HepG2 (cell line): Measurements from ENCODE around the gene HEPHL1. TPM values are rescaled to one million over a fixed set of nuclear protein-coding genes. Genes with fewer than 3 reads are reported as not detected.
A peak's percentile ranks its signal among the peaks of the same experiment; 100 is the strongest.

ENCODE experiments used
- ATM ChIP-seq: fragments of 450-650 bp; IDR thresholded peaks from 2 replicates; pipeline ENCODE4 v1.7.1; 2017; ENCODE audit warnings: mild to moderate bottlenecking, borderline replicate concordance
- HNRNPLL ChIP-seq: fragments of 200-400 bp; formaldehyde crosslinking; IDR thresholded peaks from 2 replicates; pipeline ENCODE4 v1.6.1; 2017; ENCODE audit warnings: mild to moderate bottlenecking, low read depth, low read length; ENCODE audit not compliant: poor library complexity, severe bottlenecking
- ISL2 ChIP-seq: sonication (generic); formaldehyde crosslinking; IDR thresholded peaks from 2 replicates; pipeline ENCODE4 v1.5.0; 2020; ENCODE audit warnings: missing genetic modification reagents
- MTF2 ChIP-seq: sonication (generic); formaldehyde crosslinking; IDR thresholded peaks from 2 replicates; pipeline ENCODE4 v1.5.0; 2020; ENCODE audit warnings: missing genetic modification reagents, borderline replicate concordance
- PAF1 ChIP-seq: IDR thresholded peaks from 2 replicates; pipeline ENCODE4 v1.6.1; 2016; ENCODE audit warnings: missing genetic modification reagents, missing compliant biosample characterization
- RELA ChIP-seq: sonication (generic); formaldehyde crosslinking; IDR thresholded peaks from 2 replicates; pipeline ENCODE4 v1.4.0; 2020; ENCODE audit warnings: missing genetic modification reagents
- RORA ChIP-seq: sonication (generic); formaldehyde crosslinking; IDR thresholded peaks from 2 replicates; pipeline ENCODE4 v1.5.0; 2020; ENCODE audit warnings: mild to moderate bottlenecking, missing genetic modification reagents, moderate library complexity
- SNRNP70 ChIP-seq: fragments of 200-400 bp; formaldehyde crosslinking; IDR thresholded peaks from 2 replicates; pipeline ENCODE4 v1.6.1; 2017; ENCODE audit warnings: mild to moderate bottlenecking, low read depth, low read length, moderate library complexity
- ZBTB2 ChIP-seq: sonication (generic); formaldehyde crosslinking; IDR thresholded peaks from 2 replicates; pipeline ENCODE4 v1.8.0; 2022; ENCODE audit warnings: low read depth, missing genetic modification reagents
- ZFYVE20 ChIP-seq: sonication (generic); formaldehyde crosslinking; IDR thresholded peaks from 2 replicates; pipeline ENCODE4 v1.8.0; 2023; ENCODE audit warnings: low read depth, mild to moderate bottlenecking, moderate library complexity, missing genetic modification reagents, borderline replicate concordance
- ZNF18 ChIP-seq: sonication (generic); formaldehyde crosslinking; IDR thresholded peaks from 2 replicates; pipeline ENCODE4 v1.8.0; 2022; ENCODE audit warnings: mild to moderate bottlenecking, missing genetic modification reagents; ENCODE audit not compliant: insufficient replicate concordance
- ZNF280B ChIP-seq: sonication (generic); formaldehyde crosslinking; IDR thresholded peaks from 2 replicates; pipeline ENCODE4 v1.5.0; 2020; ENCODE audit warnings: missing genetic modification reagents, mild to moderate bottlenecking, borderline replicate concordance
- ZNF703 ChIP-seq: sonication (generic); formaldehyde crosslinking; IDR thresholded peaks from 2 replicates; pipeline ENCODE4 v1.5.1; 2020; ENCODE audit warnings: missing genetic modification reagents, mild to moderate bottlenecking, moderate library complexity, borderline replicate concordance
- ZNF75D ChIP-seq: sonication (generic); formaldehyde crosslinking; IDR thresholded peaks from 2 replicates; pipeline ENCODE4 v1.8.1; 2023; ENCODE audit warnings: missing genetic modification reagents, mild to moderate bottlenecking, borderline replicate concordance
- ZNF83 ChIP-seq: sonication (generic); formaldehyde crosslinking; IDR thresholded peaks from 2 replicates; pipeline ENCODE4 v1.4.0; 2020; ENCODE audit warnings: missing genetic modification reagents, mild to moderate bottlenecking, borderline replicate concordance
- polyA plus RNA-seq, 8 experiments: library from polyadenylated mRNA; depleted of rRNA in 3 of 8; stranded (reverse) in 7 of 8; unstranded in 1 of 8; fragments of >200 nt; fragmentation: Illumina TruSeq in 4 of 8; extraction: Trizol in 4 of 8; gene quantifications; 2 replicates each; pipeline versions ENCODE4 v1.2.1 to v1.2.3, GENCODE V29; 2011 to 2016; ENCODE audit warnings: low read depth in 4 of 8, missing spikeins in 1 of 8, mixed read lengths in 1 of 8; ENCODE audit not compliant: insufficient read depth in 1 of 8
- total RNA-seq, 5 experiments: library from RNA; depleted of rRNA; stranded (reverse); fragments of >200 nt; fragmentation: Illumina TruSeq; extraction: Trizol; gene quantifications; 2 replicates each; pipeline ENCODE4 v1.2.3, GENCODE V29; 2016; ENCODE audit warnings: low read depth in 1 of 5
- TF ChIP-seq, protein P1 (sequence below): sonication (generic); formaldehyde crosslinking; IDR thresholded peaks from 2 replicates; pipeline ENCODE4 v1.8.1; 2022; ENCODE audit warnings: low read depth, mild to moderate bottlenecking, missing genetic modification reagents
- TF ChIP-seq, protein P2 (sequence below): sonication (generic); formaldehyde crosslinking; IDR thresholded peaks from 2 replicates; pipeline ENCODE4 v1.5.0; 2020; ENCODE audit warnings: missing genetic modification reagents, mild to moderate bottlenecking, borderline replicate concordance
- TF ChIP-seq, protein P3 (sequence below): sonication (generic); formaldehyde crosslinking; IDR thresholded peaks from 2 replicates; pipeline ENCODE4 v1.9.0; 2021; ENCODE audit warnings: missing genetic modification reagents, borderline replicate concordance

The HEPHL1 gene
- total and polyA plus RNA-seq, 2 of the 13 experiments (the other 11 are each of a cell fraction or from before 2014, with no cell fraction given) = 0.04 to 0.05 TPM

DNA sequence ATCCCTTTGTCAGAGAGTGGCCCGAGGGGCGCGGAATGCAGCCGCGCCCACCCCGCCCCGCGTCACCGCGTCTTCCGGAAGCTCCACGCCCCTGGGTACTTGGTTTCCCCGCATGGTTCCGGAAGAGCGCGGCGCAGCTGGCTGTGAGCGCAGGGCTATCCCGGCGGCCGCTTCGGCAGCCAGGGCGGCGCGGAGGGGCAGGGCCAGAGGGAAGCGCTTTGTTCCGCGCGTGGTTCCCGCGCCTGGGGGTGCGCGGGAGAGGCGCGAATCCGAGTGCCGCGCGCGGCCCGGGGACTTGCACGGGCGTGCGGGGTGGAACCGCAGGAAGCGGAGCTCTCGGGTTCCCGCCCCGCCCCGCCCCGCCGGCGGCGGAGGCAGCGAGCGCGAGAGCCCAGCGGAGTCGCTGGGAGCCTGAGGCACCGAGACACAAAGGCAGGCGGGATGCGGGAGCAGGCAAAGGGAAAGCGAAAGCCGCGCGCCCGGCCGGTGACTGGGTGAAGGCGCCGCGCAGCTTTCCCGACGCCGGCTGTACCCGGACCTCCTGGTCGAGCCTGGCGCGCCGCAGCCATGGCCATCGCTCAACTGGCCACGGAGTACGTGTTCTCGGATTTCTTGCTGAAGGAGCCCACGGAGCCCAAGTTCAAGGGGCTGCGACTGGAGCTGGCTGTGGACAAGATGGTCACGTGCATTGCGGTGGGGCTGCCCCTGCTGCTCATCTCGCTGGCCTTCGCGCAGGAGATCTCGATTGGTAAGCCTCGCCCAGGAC, 107.8 kb downstream of the HEPHL1 start, which contains the start of gene PANX1 (continued):
- TF ChIP-seq, protein P1, sequence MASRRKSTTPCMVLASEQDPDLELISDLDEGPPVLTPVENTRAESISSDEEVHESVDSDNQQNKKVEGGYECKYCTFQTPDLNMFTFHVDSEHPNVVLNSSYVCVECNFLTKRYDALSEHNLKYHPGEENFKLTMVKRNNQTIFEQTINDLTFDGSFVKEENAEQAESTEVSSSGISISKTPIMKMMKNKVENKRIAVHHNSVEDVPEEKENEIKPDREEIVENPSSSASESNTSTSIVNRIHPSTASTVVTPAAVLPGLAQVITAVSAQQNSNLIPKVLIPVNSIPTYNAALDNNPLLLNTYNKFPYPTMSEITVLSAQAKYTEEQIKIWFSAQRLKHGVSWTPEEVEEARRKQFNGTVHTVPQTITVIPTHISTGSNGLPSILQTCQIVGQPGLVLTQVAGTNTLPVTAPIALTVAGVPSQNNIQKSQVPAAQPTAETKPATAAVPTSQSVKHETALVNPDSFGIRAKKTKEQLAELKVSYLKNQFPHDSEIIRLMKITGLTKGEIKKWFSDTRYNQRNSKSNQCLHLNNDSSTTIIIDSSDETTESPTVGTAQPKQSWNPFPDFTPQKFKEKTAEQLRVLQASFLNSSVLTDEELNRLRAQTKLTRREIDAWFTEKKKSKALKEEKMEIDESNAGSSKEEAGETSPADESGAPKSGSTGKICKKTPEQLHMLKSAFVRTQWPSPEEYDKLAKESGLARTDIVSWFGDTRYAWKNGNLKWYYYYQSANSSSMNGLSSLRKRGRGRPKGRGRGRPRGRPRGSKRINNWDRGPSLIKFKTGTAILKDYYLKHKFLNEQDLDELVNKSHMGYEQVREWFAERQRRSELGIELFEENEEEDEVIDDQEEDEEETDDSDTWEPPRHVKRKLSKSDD (CRISPR knock-in tag) = no peak
- TF ChIP-seq RELA (CRISPR knock-in tag) = peak; percentile 86
- no peak for TF ChIP-seq ATM
- TF ChIP-seq ZNF75D (CRISPR knock-in tag) = no peak
- peak; percentile 58; the same call in 1 of the 2 replicates for TF ChIP-seq ZBTB2 (CRISPR knock-in tag)
- TF ChIP-seq RORA = no peak
- TF ChIP-seq, protein P2, sequence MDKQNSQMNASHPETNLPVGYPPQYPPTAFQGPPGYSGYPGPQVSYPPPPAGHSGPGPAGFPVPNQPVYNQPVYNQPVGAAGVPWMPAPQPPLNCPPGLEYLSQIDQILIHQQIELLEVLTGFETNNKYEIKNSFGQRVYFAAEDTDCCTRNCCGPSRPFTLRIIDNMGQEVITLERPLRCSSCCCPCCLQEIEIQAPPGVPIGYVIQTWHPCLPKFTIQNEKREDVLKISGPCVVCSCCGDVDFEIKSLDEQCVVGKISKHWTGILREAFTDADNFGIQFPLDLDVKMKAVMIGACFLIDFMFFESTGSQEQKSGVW (CRISPR knock-in tag) = no peak
- TF ChIP-seq MTF2 (CRISPR knock-in tag) = peak; percentile 53; the same call in 1 of the 2 replicates
- TF ChIP-seq PAF1 (CRISPR knock-in tag) = no peak
- TF ChIP-seq, protein P3, sequence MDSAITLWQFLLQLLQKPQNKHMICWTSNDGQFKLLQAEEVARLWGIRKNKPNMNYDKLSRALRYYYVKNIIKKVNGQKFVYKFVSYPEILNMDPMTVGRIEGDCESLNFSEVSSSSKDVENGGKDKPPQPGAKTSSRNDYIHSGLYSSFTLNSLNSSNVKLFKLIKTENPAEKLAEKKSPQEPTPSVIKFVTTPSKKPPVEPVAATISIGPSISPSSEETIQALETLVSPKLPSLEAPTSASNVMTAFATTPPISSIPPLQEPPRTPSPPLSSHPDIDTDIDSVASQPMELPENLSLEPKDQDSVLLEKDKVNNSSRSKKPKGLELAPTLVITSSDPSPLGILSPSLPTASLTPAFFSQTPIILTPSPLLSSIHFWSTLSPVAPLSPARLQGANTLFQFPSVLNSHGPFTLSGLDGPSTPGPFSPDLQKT = peak; percentile 55; the same call in 1 of the 2 replicates
- peak; percentile 85 for TF ChIP-seq HNRNPLL
- TF ChIP-seq ZFYVE20 (CRISPR knock-in tag) = no peak
- no peak for TF ChIP-seq ZNF83 (CRISPR knock-in tag)
- no peak for TF ChIP-seq ZNF703 (CRISPR knock-in tag)
- TF ChIP-seq ISL2 (CRISPR knock-in tag) = peak; percentile 75
- TF ChIP-seq ZNF280B (CRISPR knock-in tag) = 0 out of 2 replicates have a peak, but pooled peaks have one; percentile 62
- TF ChIP-seq SNRNP70 = no peak
- TF ChIP-seq ZNF18 (CRISPR knock-in tag) = no peak
